ENCODE results near the gene LSR.

LSR gene

DNA sequence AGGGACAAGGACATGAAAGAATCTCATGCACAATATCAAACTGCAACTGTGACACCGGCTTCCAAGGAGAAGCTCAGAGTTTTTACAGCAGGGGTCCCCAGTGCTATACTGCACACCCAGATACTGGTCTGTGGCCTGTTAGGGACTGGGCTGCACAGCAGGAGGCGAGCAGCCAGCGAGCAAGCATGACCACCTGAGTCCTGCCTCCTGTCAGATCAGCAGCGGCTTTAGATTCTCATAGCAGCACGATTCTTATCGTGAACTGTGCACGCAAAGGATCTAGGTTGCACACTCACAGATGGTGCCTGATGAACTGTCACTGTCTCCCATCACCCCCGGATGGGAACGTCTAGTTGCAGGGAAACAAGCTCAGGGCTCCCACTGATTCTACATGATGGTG, 67.1 kb downstream of the LSR start:
- DNase-seq (ENCODE audit: extremely low spot score), result no peak
- POLR2A ChIA-PET, result interaction anchor here (0.7 kb wide), 1 partner anchor 16 kb away, joined by 5 read pairs; no protein-coding TSS in a partner anchor
- CTCF ChIA-PET, result interaction anchor here (1.7 kb wide), 1 partner anchor 194 kb away, joined by 5 read pairs; no protein-coding TSS in a partner anchor
- TF ChIP-seq, protein P1, sequence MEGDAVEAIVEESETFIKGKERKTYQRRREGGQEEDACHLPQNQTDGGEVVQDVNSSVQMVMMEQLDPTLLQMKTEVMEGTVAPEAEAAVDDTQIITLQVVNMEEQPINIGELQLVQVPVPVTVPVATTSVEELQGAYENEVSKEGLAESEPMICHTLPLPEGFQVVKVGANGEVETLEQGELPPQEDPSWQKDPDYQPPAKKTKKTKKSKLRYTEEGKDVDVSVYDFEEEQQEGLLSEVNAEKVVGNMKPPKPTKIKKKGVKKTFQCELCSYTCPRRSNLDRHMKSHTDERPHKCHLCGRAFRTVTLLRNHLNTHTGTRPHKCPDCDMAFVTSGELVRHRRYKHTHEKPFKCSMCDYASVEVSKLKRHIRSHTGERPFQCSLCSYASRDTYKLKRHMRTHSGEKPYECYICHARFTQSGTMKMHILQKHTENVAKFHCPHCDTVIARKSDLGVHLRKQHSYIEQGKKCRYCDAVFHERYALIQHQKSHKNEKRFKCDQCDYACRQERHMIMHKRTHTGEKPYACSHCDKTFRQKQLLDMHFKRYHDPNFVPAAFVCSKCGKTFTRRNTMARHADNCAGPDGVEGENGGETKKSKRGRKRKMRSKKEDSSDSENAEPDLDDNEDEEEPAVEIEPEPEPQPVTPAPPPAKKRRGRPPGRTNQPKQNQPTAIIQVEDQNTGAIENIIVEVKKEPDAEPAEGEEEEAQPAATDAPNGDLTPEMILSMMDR (IDR thresholded peaks at IDR 0.05; ENCODE audit: control extremely low read depth, extremely low read depth, low read depth, missing control alignments), result peak; percentile 28

DNA sequence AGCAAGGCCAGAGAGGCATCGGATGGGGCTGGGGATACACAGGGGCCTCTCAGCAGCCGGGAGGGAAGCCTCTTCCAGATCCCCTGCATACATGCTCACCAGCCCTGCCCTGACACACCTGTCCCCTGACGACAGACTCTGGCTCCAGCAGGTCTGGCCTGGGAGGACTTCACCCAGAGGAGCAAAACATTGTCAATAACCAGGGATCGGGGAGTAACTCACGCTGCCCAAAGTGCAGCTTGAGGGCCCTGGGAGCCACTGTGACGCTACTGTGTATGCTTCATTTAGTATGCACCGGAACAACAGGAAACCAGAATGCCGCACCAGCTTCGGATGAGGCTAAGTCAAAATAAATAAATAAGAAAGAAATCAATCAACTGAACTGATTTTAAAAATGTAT, 67.8 kb downstream of the LSR start:
- TF ChIP-seq, protein P1 (IDR thresholded peaks at IDR 0.05; ENCODE audit: control extremely low read depth, extremely low read depth, low read depth, missing control alignments), result no peak
- CTCF ChIA-PET, result interaction anchor here (1.7 kb wide), 1 partner anchor 194 kb away, joined by 5 read pairs; no protein-coding TSS in a partner anchor
- DNase-seq (ENCODE audit: extremely low spot score), result no peak
- POLR2A ChIA-PET, result no interaction called here

Data from GM10248 (cell line).